HFFc6 (cell line): Measurements from ENCODE around the gene TRIM15. TPM values are rescaled to one million over a fixed set of nuclear protein-coding genes. Genes with fewer than 3 reads are reported as not detected.
"Not testable (repeated sequence)": the region's sequence is repeated elsewhere in the genome, so short reads cannot be mapped to it uniquely, and the experiment has no call there.

ENCODE experiments used
- DNase-seq: peaks from one replicate; pipeline ENCODE4 v3.0.0-alpha.2; 2018
- H3K27ac Mint-ChIP-seq: 2 replicates; pipeline ENCODE4 v1.8.0; 2020; ENCODE audit warnings: mild to moderate bottlenecking, mixed read lengths
- H3K27me3 Mint-ChIP-seq: 2 replicates; pipeline ENCODE4 v1.8.0; 2021; ENCODE audit warnings: mild to moderate bottlenecking, moderate library complexity, mixed read lengths; ENCODE audit not compliant: insufficient read depth
- H3K36me3 Mint-ChIP-seq: 2 replicates; pipeline ENCODE4 v1.8.0; 2021; ENCODE audit warnings: low read depth, mixed read lengths
- H3K4me1 Mint-ChIP-seq: 2 replicates; pipeline ENCODE4 v1.8.0; 2020; ENCODE audit warnings: low read depth, mixed read lengths
- H3K4me3 Mint-ChIP-seq: 2 replicates; pipeline ENCODE4 v1.8.0; 2020; ENCODE audit warnings: mild to moderate bottlenecking, moderate library complexity, mixed read lengths
- H3K9me3 Mint-ChIP-seq: 2 replicates; pipeline ENCODE4 v1.8.0; 2020; ENCODE audit warnings: mild to moderate bottlenecking, mixed read lengths
- CTCF ChIP-seq: fragments of 200-600 bp; sonication (generic); IDR thresholded peaks from 2 replicates; pipeline ENCODE4 v1.5.0; 2021; ENCODE audit warnings: antibody characterized with exemption, mild to moderate bottlenecking
- total RNA-seq, 6 experiments: library from RNA; stranded (reverse); fragmentation: NEBNext Ultra II Directional; extraction: Animal tissue kit (Norgen Biotek cat#: 25700); gene quantifications; 2 replicates in 1 of 6; 3 replicates in 5 of 6; pipeline ENCODE4 v1.2.3, GENCODE V29; 2021

Gene TRIM15
- total RNA-seq, 6 experiments from 2014 or later, result not detected

GRCh38 chr6:30162265-30163089, 869 bp upstream of the TRIM15 start:
- H3K27ac Mint-ChIP-seq, result no peak overlapping the region
- peaks cover 10% of the 10 kb centered on the region for H3K4me1 Mint-ChIP-seq
- peaks cover 16% of the 10 kb centered on the region for H3K27me3 Mint-ChIP-seq
- no peak for DNase-seq
- no peaks in the 10 kb centered on the region for H3K9me3 Mint-ChIP-seq
- H3K4me3 Mint-ChIP-seq, result no peak overlapping the region
- H3K36me3 Mint-ChIP-seq, result no peaks in the 10 kb centered on the region
- no peak for TF ChIP-seq CTCF

GRCh38 chr6:30163918-30164654, 740 bp downstream of the TRIM15 start:
- Mint-ChIP-seq H3K4me3 (no peak overlapping the region), H3K9me3 (no peaks in the 10 kb centered on the region), H3K27me3 (peaks cover 21% of the 10 kb centered on the region), H3K27ac (no peak overlapping the region), H3K36me3 (no peaks in the 10 kb centered on the region), H3K4me1 (no peaks in the 10 kb centered on the region)
- TF ChIP-seq CTCF, result no peak
- DNase-seq, result no peak

- no peaks in the 10 kb centered on the region for H3K36me3 Mint-ChIP-seq
- DNase-seq, result no peak
- H3K4me1 Mint-ChIP-seq, result no peaks in the 10 kb centered on the region
- no peak for TF ChIP-seq CTCF
- H3K27ac Mint-ChIP-seq, result no peak overlapping the region
- no peaks in the 10 kb centered on the region for H3K9me3 Mint-ChIP-seq
- H3K27me3 Mint-ChIP-seq, result peaks cover 22% of the 10 kb centered on the region
- no peak overlapping the region for H3K4me3 Mint-ChIP-seq
Measured at GRCh38 chr6:30164714-30165113, 1.4 kb downstream of the TRIM15 start.

- not testable (repeated sequence) for H3K36me3 Mint-ChIP-seq, H3K4me1 Mint-ChIP-seq, H3K9me3 Mint-ChIP-seq, H3K27ac Mint-ChIP-seq, H3K4me3 Mint-ChIP-seq, DNase-seq
- H3K27me3 Mint-ChIP-seq, result peaks cover 22% of the 10 kb centered on the region
Measured at GRCh38 chr6:30165238-30165637, 1.9 kb downstream of the TRIM15 start.

GRCh38 chr6:30167101-30167500, 3.8 kb downstream of the TRIM15 start:
- Mint-ChIP-seq H3K9me3 (no peaks in the 10 kb centered on the region), H3K36me3 (no peaks in the 10 kb centered on the region), H3K27me3 (peaks cover 27% of the 10 kb centered on the region), H3K4me3 (no peak overlapping the region), H3K27ac (no peak overlapping the region), H3K4me1 (no peaks in the 10 kb centered on the region)
- TF ChIP-seq CTCF, result no peak
- DNase-seq, result no peak

GRCh38 chr6:30168741-30169140, 5.4 kb downstream of the TRIM15 start:
- H3K4me1 Mint-ChIP-seq, result no peaks in the 10 kb centered on the region
- no peaks in the 10 kb centered on the region for H3K9me3 Mint-ChIP-seq
- H3K4me3 Mint-ChIP-seq, result no peak overlapping the region
- TF ChIP-seq CTCF, result no peak
- H3K27ac Mint-ChIP-seq, result no peak overlapping the region
- DNase-seq, result no peak
- peaks cover 41% of the 10 kb centered on the region for H3K27me3 Mint-ChIP-seq
- H3K36me3 Mint-ChIP-seq, result no peaks in the 10 kb centered on the region
